Smooth muscle cell of the brain vasculature (primary cell): ENCODE results near the gene MSRB2.
"Not testable (repeated sequence)": the region's sequence is repeated elsewhere in the genome, so short reads cannot be mapped to it uniquely, and the experiment has no call there.

Source experiments
- DNase-seq: peaks from one replicate; pipeline ENCODE4 v3.0.0-alpha.2; 2012; ENCODE audit warnings: low read depth, low spot score

The MSRB2 gene

GRCh38 chr10:23070092-23070912, 25.1 kb upstream of the MSRB2 start:
- DNase-seq = not testable (repeated sequence)

GRCh38 chr10:23070913-23071218, 24.5 kb upstream of the MSRB2 start:
- DNase-seq = no peak

- DNase-seq = not testable (repeated sequence)
Observed at GRCh38 chr10:23072593-23072992, 22.8 kb upstream of the MSRB2 start.

GRCh38 chr10:23073527-23073926, 21.9 kb upstream of the MSRB2 start:
- no peak for DNase-seq

GRCh38 chr10:23075672-23076071, 19.7 kb upstream of the MSRB2 start:
- DNase-seq = no peak

- no peak for DNase-seq
Observed at GRCh38 chr10:23078114-23078513, 17.3 kb upstream of the MSRB2 start.

DNA sequence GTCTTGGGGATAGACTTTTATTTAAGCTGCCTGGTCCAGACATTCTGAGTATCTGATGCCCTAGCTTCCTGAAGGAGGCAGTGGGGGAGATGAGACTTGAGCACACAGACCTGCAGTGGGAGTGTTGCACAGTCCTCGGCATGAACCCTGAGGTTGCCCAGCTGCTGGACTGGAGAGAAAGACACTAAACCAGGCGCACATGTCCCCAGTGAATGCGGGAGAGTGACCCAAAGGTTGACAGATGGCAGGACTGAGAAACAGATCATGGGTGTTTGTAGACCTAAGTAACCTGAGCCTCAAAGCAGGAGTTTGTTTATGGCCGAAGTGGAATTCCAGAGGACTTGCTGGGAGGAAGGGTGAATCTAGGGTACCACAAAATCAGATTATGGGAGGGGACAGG, 15.7 kb upstream of the MSRB2 start:
- no peak for DNase-seq

DNA sequence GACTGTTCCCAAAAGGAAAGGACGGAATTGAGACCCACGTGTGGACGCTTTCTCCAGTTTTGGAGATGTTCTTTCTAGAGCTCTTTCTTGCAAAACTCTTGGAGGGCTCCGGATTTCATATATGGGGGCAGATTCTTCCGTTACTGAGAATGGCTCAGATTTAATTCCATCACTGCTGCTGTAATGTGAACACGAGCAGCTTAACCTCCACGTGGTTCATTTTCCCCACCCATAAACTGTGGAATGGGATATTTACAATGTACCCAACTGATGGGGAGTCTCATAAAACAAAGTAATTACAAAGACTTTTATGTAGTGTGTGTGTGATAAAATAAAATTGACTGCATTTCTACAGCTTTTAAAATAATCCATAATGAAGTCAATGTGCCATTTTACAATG, 15.1 kb upstream of the MSRB2 start:
- DNase-seq = no peak

GRCh38 chr10:23081221-23081750, 14.1 kb upstream of the MSRB2 start:
- no peak for DNase-seq

- DNase-seq = no peak
Observed at GRCh38 chr10:23081891-23082290, 13.5 kb upstream of the MSRB2 start.

- no peak for DNase-seq
Observed at GRCh38 chr10:23088609-23089008, 6.8 kb upstream of the MSRB2 start.

- DNase-seq = no peak
Observed at GRCh38 chr10:23094786-23095403, 484 bp upstream of the MSRB2 start.

DNA sequence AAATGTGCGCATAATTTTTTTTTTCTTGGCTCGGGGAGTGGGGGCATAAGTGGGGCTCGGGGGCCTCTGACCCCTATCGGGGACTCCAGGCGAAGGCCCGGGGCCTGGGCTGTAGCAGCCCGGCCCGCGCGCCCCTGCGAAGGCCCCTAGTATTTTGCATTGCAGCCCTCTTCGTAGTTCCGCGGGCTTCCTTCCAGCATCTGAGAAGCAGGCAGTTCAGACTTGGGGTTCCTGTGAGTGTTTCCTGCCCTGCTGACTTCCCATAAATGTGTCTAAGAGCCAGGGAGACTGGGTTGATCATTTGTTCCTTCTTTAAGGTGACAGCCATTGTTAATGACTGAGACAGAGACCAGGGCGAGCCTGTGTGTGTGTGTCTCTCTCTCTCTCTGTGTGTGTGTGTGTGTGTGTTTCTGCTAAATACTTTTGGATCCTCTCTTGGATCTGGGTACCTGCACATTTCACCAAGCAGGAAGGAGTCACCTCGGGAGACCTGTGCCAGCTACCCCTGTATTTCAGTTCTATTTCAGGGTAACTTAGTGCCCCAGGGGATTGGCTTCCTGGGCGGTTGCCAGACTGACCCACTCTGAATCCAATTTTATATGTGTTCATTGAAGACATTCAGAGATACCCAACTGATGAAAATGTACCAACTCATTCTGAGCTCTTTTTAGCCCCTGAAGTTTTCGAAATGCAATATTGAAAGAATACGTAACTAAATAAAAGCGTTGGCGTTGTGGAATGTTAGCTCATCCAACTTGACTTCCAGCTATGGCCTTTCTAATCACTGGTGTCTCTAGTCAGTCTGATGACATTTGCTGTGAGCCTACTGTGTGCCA, 805 bp downstream of the MSRB2 start:
- peak; percentile 15 for DNase-seq

- no peak for DNase-seq
Observed at GRCh38 chr10:23096802-23097549, 1.6 kb downstream of the MSRB2 start.

DNA sequence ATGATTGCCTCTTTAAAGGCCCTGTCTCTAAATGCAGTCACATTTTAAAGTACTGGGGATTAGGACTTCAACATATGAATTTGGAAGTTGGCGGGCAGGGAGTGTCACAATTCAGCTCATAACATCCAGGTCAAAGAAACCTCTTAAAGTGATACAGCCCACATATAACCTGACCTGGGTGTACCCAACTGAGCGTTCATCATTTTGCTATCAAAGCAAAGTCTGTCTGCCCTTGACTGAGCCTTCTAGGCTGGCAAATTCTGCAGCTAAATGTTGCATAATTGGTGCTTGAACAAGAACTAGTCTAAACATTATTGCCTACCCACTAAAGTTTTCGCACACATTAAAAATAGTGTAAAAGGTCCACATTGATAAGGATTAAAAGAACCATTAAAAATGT, 3.7 kb downstream of the MSRB2 start:
- no peak for DNase-seq

- no peak for DNase-seq
Observed at GRCh38 chr10:23099816-23100215, 4.4 kb downstream of the MSRB2 start.

GRCh38 chr10:23100331-23101030, 5.1 kb downstream of the MSRB2 start:
- DNase-seq = no peak

GRCh38 chr10:23106331-23107072, 11.1 kb downstream of the MSRB2 start:
- DNase-seq = no peak

GRCh38 chr10:23110722-23111516, 15.5 kb downstream of the MSRB2 start:
- no peak for DNase-seq
